Measurements from ENCODE around the gene HOXA10. TPM values are rescaled to one million over a fixed set of nuclear protein-coding genes. Genes with fewer than 3 reads are reported as not detected.

The HOXA10 gene
- total RNA-seq, 4 donors from 2014 or later = 19.0 to 34.1 (median 24.9) TPM

DNA sequence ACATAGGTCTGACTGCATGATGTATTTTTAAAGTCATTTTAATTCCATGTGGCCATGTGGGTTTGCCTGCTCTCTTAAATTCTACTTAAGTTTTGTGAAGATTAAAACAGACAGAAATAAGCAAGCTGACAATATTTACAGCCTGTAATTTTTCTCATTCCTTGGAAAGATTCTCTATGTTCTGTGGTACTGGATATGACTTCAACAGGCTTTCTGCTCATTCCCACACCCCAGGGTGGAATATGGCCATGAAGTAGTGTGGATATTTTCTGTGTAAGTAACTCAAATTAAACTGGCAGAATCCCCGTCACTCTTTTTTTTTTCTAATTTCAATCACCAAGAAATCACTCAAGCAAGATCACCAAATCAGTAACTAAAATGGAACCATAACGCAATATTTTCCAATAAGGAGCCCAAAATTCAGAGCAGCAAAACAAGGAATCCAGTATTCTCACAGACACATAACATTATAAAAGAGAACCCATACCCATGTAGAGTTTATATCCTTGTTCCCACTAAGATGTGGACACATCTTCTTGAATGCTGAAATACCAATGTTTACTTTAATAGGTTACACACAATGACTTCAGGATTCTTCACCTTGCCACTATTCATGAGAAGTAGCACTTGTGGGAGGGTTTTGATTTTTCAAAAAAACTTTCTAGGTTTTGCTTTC is 36.3 kb downstream of the HOXA10 start:
- Histone ChIP-seq H3K36me3 (peaks cover 0 to 13% (median 0%) of the 10 kb centered on the region in 3 donors), H3K27me3 (peaks cover 0 to 70% of the 10 kb centered on the region in 2 donors), H3K4me1 (peaks cover 0 to 70% (median 22%) of the 10 kb centered on the region in 4 donors), H3K4me3 (no peak overlapping the region), H3K27ac (peak overlapping the region in 3 of 4 donors; percentile 74 to 77 (median 76)), H3K9me3 (no peaks in the 10 kb centered on the region)
- no peak for DNase-seq (ENCODE audit: low spot score in 2 of 2)
- WGBS, 2 donors = 65 to 83% methylated on average over 2 of the region's 2 CpGs
- TF ChIP-seq POLR2A (IDR thresholded peaks at IDR 0.05) (no peak), EP300 (IDR thresholded peaks at IDR 0.05) (no peak)
- TF ChIP-seq, protein P1, sequence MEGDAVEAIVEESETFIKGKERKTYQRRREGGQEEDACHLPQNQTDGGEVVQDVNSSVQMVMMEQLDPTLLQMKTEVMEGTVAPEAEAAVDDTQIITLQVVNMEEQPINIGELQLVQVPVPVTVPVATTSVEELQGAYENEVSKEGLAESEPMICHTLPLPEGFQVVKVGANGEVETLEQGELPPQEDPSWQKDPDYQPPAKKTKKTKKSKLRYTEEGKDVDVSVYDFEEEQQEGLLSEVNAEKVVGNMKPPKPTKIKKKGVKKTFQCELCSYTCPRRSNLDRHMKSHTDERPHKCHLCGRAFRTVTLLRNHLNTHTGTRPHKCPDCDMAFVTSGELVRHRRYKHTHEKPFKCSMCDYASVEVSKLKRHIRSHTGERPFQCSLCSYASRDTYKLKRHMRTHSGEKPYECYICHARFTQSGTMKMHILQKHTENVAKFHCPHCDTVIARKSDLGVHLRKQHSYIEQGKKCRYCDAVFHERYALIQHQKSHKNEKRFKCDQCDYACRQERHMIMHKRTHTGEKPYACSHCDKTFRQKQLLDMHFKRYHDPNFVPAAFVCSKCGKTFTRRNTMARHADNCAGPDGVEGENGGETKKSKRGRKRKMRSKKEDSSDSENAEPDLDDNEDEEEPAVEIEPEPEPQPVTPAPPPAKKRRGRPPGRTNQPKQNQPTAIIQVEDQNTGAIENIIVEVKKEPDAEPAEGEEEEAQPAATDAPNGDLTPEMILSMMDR (IDR thresholded peaks at IDR 0.05) = no peak

DNA sequence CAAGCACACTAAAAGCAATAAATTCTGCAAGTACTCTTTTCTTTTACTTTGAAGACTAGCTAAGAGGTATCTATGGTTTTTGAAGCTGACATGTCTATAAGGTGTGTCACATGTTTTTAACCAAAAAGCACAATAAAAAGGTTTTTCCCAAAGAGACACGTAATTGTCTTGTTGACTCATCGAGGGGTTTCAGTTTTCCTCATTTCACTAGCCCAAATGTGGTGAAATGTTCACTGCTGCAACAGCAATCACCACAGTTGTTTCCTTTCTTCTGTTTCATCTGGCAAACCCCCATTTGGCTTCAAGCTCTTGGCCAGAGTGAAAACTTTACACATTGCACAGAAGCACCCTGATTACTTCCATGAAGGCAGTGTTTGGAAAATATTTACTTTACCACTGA is 39.7 kb downstream of the HOXA10 start:
- Histone ChIP-seq H3K4me3 (no peak overlapping the region), H3K9me3 (no peaks in the 10 kb centered on the region), H3K27me3 (peaks cover 0 to 60% of the 10 kb centered on the region in 2 donors), H3K4me1 (peaks cover 0 to 82% (median 22%) of the 10 kb centered on the region in 4 donors), H3K27ac (peak overlapping the region in 3 of 4 donors; percentile 6 to 57 (median 34)), H3K36me3 (peaks cover 0 to 2% (median 0%) of the 10 kb centered on the region in 3 donors)
- peak in 1 of 2 donors; percentile 78 for DNase-seq (ENCODE audit: low spot score in 2 of 2)
- no peak for TF ChIP-seq POLR2A (IDR thresholded peaks at IDR 0.05)
- TF ChIP-seq EP300 (IDR thresholded peaks at IDR 0.05) = peak in 1 of 2 donors; percentile 67
- 34 to 40% methylated on average over 2 of the region's 2 CpGs for WGBS, 2 donors

DNA sequence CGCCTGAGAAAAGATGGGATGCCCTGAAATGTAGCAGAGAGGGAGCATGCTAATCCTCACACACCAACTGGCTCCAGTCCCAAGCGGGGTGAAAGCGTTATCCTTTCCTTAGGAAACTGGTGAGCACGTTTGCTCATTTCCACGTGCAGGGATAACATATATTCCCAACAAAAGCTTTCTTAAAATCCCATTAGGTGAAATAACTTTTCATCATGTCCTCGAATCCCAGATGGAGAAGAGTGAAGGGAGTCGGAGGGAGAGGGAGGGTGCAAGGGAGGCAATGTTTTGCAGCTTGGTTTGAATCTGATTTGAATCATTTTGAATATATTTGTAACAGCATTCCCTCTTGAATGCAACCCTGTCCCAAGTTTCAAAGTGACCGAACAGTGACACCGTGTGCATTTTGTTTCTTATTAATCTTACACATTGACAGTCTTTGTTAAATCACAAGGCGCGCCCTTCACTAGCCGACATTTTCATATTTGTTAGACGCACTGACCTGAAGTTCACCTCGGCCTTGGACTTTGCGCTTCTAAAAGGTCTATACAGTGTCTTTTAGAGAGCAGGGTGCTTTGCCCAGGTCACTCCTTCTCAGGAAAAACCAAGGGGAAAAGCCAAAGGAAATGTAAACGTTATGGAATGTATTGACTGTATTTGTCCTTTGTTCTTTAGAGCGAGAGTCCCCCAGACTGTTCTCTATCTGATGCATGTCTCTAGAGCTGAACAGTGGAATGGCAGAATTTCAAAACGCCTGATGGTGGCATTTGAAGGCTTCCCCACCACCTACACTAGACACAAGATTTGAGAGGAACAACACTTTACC is 40.5 kb downstream of the HOXA10 start:
- Histone ChIP-seq H3K9me3 (no peaks in the 10 kb centered on the region), H3K27ac (peak overlapping the region in 3 of 4 donors; percentile 6 to 57 (median 34)), H3K4me1 (peaks cover 0 to 83% (median 22%) of the 10 kb centered on the region in 4 donors), H3K36me3 (no peaks in the 10 kb centered on the region), H3K4me3 (no peak overlapping the region), H3K27me3 (peaks cover 0 to 61% of the 10 kb centered on the region in 2 donors)
- 47 to 53% methylated on average over 18 of the region's 18 CpGs for WGBS, 2 donors
- no peak for DNase-seq (ENCODE audit: low spot score in 2 of 2)
- TF ChIP-seq, protein P1 (IDR thresholded peaks at IDR 0.05) = no peak
- TF ChIP-seq POLR2A (IDR thresholded peaks at IDR 0.05) (no peak), EP300 (IDR thresholded peaks at IDR 0.05) (no peak)

DNA sequence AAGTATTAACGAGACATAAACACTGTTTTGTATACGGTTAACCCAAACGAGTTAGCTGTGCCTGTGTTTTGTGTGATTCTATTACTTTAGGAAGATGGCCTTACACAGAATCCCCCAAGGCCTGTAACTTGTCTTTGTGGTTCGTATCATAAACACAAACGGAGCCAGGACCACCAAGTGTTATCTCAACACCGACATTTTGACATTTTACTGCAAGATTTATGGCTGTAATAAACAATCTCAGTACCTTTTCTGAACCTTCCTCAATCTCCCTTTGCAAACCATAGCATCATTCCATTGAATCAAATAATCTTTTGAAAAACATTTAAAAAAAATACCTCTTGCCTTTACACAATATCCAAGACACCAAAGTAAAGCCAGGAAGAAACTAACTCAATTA is 41.1 kb downstream of the HOXA10 start:
- Histone ChIP-seq H3K4me1 (peaks cover 0 to 83% (median 22%) of the 10 kb centered on the region in 4 donors), H3K36me3 (no peaks in the 10 kb centered on the region), H3K9me3 (no peaks in the 10 kb centered on the region), H3K4me3 (no peak overlapping the region), H3K27me3 (peaks cover 0 to 61% of the 10 kb centered on the region in 2 donors), H3K27ac (no peak overlapping the region)
- 59 to 60% methylated on average over 6 of the region's 6 CpGs for WGBS, 2 donors
- TF ChIP-seq POLR2A (IDR thresholded peaks at IDR 0.05) = no peak
- no peak for TF ChIP-seq EP300 (IDR thresholded peaks at IDR 0.05)
- TF ChIP-seq, protein P1 (IDR thresholded peaks at IDR 0.05) = no peak
- DNase-seq (ENCODE audit: low spot score in 2 of 2) = no peak

DNA sequence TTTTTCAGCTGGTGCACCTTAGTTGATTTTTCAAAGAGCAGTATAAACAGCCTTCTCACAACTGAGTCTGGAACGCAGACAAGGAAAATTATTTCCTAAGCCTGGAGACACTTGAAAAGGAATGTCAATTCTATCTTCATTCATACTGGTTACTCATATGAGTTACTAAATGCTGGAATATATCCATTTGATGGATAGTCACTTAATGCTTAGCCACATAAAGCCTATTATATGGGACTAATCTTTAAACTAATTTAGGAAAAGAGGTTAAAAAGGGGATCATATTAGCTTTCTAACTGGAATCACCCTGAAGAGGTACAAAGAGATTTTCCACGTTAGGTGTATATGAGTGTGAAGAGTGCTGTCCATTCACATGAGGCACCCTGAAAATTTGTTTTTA is 41.9 kb downstream of the HOXA10 start:
- WGBS, 2 donors = 82 to 85% methylated on average over 2 of the region's 2 CpGs
- H3K9me3 ChIP-seq = no peaks in the 10 kb centered on the region
- peaks cover 0 to 66% of the 10 kb centered on the region in 2 donors for H3K27me3 ChIP-seq
- no peaks in the 10 kb centered on the region for H3K36me3 ChIP-seq
- DNase-seq (ENCODE audit: low spot score in 2 of 2) = no peak
- no peak overlapping the region for H3K4me3 ChIP-seq
- no peak for TF ChIP-seq POLR2A (IDR thresholded peaks at IDR 0.05)
- TF ChIP-seq, protein P1 (IDR thresholded peaks at IDR 0.05) = no peak
- no peak for TF ChIP-seq EP300 (IDR thresholded peaks at IDR 0.05)
- no peak overlapping the region for H3K27ac ChIP-seq
- H3K4me1 ChIP-seq = peaks cover 0 to 84% (median 20%) of the 10 kb centered on the region in 4 donors
